OCI-LY1 (cell line): ENCODE measurements around the gene TRIM42.

Experiments
- H2AFZ ChIP-seq: fragments of 200-600 bp; sonication (generic), shearing (Covaris generic); 2 replicates; pipeline ENCODE4 v1.6.0; 2014; ENCODE audit warnings: antibody characterized with exemption, mild to moderate bottlenecking, low read length
- H3F3A ChIP-seq: fragments of 200-600 bp; sonication (generic), shearing (Covaris generic); 2 replicates; pipeline ENCODE4 v1.6.0; 2014; ENCODE audit warnings: mild to moderate bottlenecking, antibody characterized with exemption, low read length, moderate library complexity; ENCODE audit not compliant: insufficient read depth
- H3K27ac ChIP-seq: fragments of 200-600 bp; sonication (generic); 2 replicates; pipeline ENCODE4 v1.5.1; 2014; ENCODE audit warnings: low read length, mixed run types, mild to moderate bottlenecking, low read depth; ENCODE audit not compliant: poor library complexity, severe bottlenecking
- H3K27me3 ChIP-seq: fragments of 200-600 bp; sonication (generic); 2 replicates; pipeline ENCODE4 v1.6.0; 2014; ENCODE audit warnings: antibody characterized with exemption, mild to moderate bottlenecking, low read length, moderate library complexity; ENCODE audit not compliant: insufficient read depth
- H3K36me3 ChIP-seq: fragments of 200-600 bp; sonication (generic); 2 replicates; pipeline ENCODE4 v1.6.1; 2014; ENCODE audit warnings: mild to moderate bottlenecking, antibody characterized with exemption, low read length, moderate library complexity, mixed read lengths; ENCODE audit not compliant: insufficient read depth
- H3K4me1 ChIP-seq: fragments of 200-600 bp; sonication (generic); 2 replicates; pipeline ENCODE4 v1.5.1; 2014; ENCODE audit warnings: mild to moderate bottlenecking, low read length, moderate library complexity; ENCODE audit not compliant: insufficient read depth, severe bottlenecking
- H3K4me2 ChIP-seq: fragments of 200-600 bp; sonication (generic), shearing (Covaris generic); 2 replicates; pipeline ENCODE4 v1.6.1; 2014; ENCODE audit warnings: low read length
- H3K4me3 ChIP-seq: fragments of 200-600 bp; sonication (generic); 2 replicates; pipeline ENCODE4 v1.5.1; 2014; ENCODE audit warnings: low read length, low read depth, mild to moderate bottlenecking, mixed read lengths; ENCODE audit not compliant: poor library complexity, severe bottlenecking
- H3K79me2 ChIP-seq: fragments of 200-600 bp; shearing (Covaris generic); 2 replicates; pipeline ENCODE4 v1.6.1; 2016; ENCODE audit warnings: mixed run types, low read length, mixed read lengths; ENCODE audit not compliant: insufficient read depth
- H3K9ac ChIP-seq: fragments of 200-600 bp; sonication (generic), shearing (Covaris generic); 2 replicates; pipeline ENCODE4 v1.6.1; 2014; ENCODE audit warnings: mild to moderate bottlenecking, low read length, mixed read lengths
- H3K9me2 ChIP-seq: fragments of 200-600 bp; sonication (generic), shearing (Covaris generic); 2 replicates; pipeline ENCODE4 v1.6.1; 2014; ENCODE audit warnings: low read depth, mild to moderate bottlenecking, low read length, mixed read lengths
- H3K9me3 ChIP-seq: fragments of 200-600 bp; shearing (Covaris generic); 2 replicates; pipeline ENCODE4 v1.6.1; 2014; ENCODE audit warnings: low read length, mixed read lengths
- H4K20me1 ChIP-seq: fragments of 200-600 bp; sonication (generic), shearing (Covaris generic); 2 replicates; pipeline ENCODE4 v1.6.0; 2016; ENCODE audit warnings: mild to moderate bottlenecking, low read length; ENCODE audit not compliant: insufficient read depth
- CTCF ChIP-seq: fragments of 200-600 bp; sonication (generic), shearing (Covaris generic); IDR thresholded peaks from 2 replicates; pipeline ENCODE4 v1.5.1; 2017; ENCODE audit warnings: mild to moderate bottlenecking, antibody characterized with exemption, low read length, moderate library complexity, mixed read lengths
- EZH2 ChIP-seq: fragments of 200-600 bp; sonication (generic), shearing (Covaris generic); IDR thresholded peaks from 2 replicates; pipeline ENCODE4 v1.8.0; 2017; ENCODE audit warnings: borderline replicate concordance, mixed run types, mild to moderate bottlenecking, antibody characterized with exemption, low read length, moderate library complexity, mixed read lengths

The TRIM42 gene

GRCh38 chr3:140704733-140705132 lies 26.9 kb downstream of the TRIM42 start:
- Histone ChIP-seq H3K4me2 (no peak overlapping the region), H3K9me2 (no peaks in the 10 kb centered on the region), H3K27ac (no peak overlapping the region), H3K9me3 (peaks cover 7% of the 10 kb centered on the region; the same call in 1 of the 2 replicates), H3K79me2 (no peaks in the 10 kb centered on the region), H3K4me1 (no peaks in the 10 kb centered on the region), H3K9ac (no peak overlapping the region), H2AFZ (no peak overlapping the region), H3K36me3 (no peaks in the 10 kb centered on the region), H3K4me3 (no peak overlapping the region), H4K20me1 (no peaks in the 10 kb centered on the region), H3K27me3 (no peaks in the 10 kb centered on the region), H3F3A (no peaks in the 10 kb centered on the region)
- TF ChIP-seq CTCF (no peak), EZH2 (no peak)

GRCh38 chr3:140705954-140706353 lies 28.1 kb downstream of the TRIM42 start:
- Histone ChIP-seq H3F3A (no peaks in the 10 kb centered on the region), H3K9me2 (no peaks in the 10 kb centered on the region), H3K4me3 (no peak overlapping the region), H3K27me3 (no peaks in the 10 kb centered on the region), H3K9me3 (peaks cover 7% of the 10 kb centered on the region; the same call in 1 of the 2 replicates), H3K9ac (no peak overlapping the region), H4K20me1 (no peaks in the 10 kb centered on the region), H2AFZ (no peak overlapping the region), H3K36me3 (no peaks in the 10 kb centered on the region), H3K79me2 (no peaks in the 10 kb centered on the region), H3K4me2 (no peak overlapping the region), H3K4me1 (no peaks in the 10 kb centered on the region), H3K27ac (no peak overlapping the region)
- no peak for TF ChIP-seq EZH2
- TF ChIP-seq CTCF: no peak

- Histone ChIP-seq H3K4me3 (no peak overlapping the region), H3K9me2 (no peaks in the 10 kb centered on the region), H3F3A (no peaks in the 10 kb centered on the region), H3K9me3 (peaks cover 7% of the 10 kb centered on the region; the same call in 1 of the 2 replicates), H3K9ac (no peak overlapping the region), H3K4me1 (no peaks in the 10 kb centered on the region), H2AFZ (no peak overlapping the region), H3K27ac (no peak overlapping the region), H3K36me3 (no peaks in the 10 kb centered on the region), H4K20me1 (no peaks in the 10 kb centered on the region), H3K79me2 (no peaks in the 10 kb centered on the region), H3K27me3 (no peaks in the 10 kb centered on the region), H3K4me2 (no peak overlapping the region)
- TF ChIP-seq EZH2: no peak
- no peak for TF ChIP-seq CTCF
Observed at GRCh38 chr3:140706360-140706759, 28.5 kb downstream of the TRIM42 start.
